Skeletal muscle cell (primary cell): ENCODE measurements around the gene RNF2.
"Not testable (repeated sequence)": the region's sequence is repeated elsewhere in the genome, so short reads cannot be mapped to it uniquely, and the experiment has no call there.

Experiments used
- DNase-seq: peaks from one replicate; pipeline ENCODE4 v3.0.0-alpha.2; 2010; ENCODE audit warnings: low read depth
- H3K4me3 ChIP-seq: 2 replicates; pipeline ENCODE4 v1.5.1; 2011; ENCODE audit warnings: low read depth, mild to moderate bottlenecking, control low read depth, low read length, moderate library complexity

RNF2 gene

DNA sequence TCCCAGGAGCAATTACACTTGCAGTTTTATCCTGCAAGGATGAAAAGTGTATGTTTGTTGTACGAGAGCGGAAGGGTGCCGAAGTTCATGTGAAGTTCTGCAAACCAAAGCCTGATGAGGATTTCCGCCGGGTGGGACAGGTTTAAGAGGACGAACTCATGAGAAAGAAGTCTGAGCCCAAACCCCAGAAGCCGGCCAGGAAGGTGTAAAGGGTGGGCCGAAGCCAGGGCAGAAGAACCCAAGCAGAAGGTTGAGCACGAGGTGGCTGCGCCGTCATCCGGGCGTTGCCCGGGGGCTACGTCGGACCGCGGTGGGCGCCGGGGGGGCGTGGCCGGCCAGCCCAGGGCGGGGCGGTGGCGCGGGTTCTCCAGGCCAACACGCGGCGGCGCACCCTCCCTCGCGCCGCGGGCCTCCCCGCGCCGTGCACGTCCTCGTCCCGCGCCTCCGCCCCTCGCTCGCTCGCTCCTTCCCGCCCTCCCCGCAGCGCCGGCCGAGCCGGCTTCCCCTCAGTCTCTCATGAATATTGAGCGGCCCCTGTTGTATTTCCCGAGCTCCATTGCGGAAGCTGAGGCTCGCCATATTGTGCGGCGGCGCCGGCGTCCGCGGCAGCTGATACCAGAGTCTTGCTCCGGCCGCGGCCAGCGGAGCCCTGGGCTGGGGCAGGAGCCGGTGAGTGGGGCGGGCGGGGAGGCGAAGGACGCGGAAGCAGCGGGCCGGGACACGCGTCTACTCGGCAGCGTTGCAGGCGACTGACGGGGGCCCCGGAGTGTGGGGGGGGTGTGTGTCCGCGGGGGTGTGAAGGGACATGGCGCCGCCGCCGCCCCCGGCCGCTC, at the start of gene RNF2:
TSS of gene RNF2 (plus strand) at position 578 of the 833 bp plus-strand sequence. CDS start 41,996 bp downstream, outside the sequence.
- H3K4me3 ChIP-seq, result peak within 1 kb of the TSS; percentile 92
- DNase-seq, result peak; percentile 52

DNA sequence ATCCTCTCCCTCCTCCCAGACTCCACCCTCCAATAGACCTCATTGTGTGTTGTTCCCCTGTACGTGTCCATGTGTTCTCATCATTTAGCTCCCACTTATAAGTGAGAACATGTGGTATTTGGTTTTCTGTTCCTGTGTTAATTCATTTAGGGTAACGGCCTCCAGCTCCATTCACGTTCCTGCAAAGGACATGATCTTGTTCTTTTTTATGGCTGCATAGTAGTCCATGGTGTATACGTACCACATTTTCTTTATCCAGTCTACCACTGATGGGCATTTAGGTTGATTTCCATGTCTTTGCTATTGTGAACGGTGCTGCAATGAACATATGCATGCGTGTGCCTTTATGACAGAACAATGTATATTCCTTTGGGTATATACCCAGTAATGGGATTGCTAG, 45.4 kb upstream of the RNF2 start:
- not testable (repeated sequence) for DNase-seq, H3K4me3 ChIP-seq

DNA sequence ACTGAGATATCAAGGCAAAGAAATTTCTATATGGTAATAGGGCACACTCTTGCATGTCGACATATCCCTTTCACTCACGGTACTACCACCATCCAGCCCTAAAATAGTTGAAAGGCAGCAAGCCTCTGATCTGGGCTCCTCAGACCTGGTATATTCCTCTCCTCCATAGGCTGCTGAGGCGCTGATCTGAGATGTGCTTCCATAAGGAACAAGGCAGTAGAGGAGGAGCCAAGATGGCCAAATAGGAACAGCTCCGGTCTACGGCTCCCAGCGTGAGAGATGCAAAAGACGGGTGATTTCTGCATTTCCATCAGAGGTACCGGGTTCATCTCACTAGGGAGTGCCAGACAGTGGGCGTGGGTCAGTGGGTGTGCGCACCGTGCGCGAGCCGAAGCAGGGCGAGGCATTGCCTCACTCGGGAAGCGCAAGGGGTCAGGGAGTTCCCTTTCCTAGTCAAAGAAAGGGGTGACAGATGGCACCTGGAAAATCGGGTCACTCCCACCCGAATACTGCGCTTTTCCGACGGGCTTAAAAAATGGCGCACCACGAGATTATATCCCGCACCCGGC, 44.0 kb upstream of the RNF2 start:
- DNase-seq, result not testable (repeated sequence)

DNA sequence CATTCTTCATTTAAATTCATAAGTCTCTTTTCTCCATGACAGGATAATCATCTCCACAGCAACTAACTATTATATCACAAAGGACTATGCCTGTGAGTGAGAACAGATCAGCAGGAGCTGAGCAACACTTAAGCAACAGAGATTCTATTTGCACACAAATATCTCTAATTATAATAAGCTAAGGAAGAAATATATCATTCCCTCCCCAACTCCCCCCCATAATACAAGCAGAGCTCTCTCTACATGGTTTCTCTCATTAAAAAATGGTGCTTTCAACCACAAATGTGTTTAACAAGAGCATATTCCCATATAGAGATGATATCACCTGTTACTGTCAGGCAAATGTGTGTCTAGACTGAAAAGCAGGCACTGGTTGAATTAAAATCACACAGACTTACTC, 36.5 kb upstream of the RNF2 start:
- H3K4me3 ChIP-seq, result no peak overlapping the region
- DNase-seq, result no peak

More for the DNA sequence above, 44.0 kb upstream of the RNF2 start:
- not testable (repeated sequence) for H3K4me3 ChIP-seq

DNA sequence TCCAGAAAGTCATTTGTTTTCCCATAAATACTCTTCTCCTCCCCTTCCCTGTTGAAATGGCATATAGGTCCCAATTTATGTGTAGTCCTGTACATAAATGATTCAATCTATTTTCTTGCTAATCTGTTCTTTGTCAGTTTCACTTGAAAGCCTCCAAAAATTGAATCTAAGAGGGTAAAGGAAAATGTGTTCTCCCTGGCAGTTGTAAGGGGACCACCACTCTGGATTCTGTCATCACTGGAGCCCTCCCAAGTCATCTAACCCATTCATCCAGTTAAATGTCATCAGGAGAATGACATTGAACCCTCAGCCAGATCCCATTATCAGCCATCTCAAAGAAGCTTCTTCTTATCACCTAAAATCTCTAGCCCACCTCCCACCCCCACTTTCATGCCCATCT, 35.0 kb upstream of the RNF2 start:
- no peak for DNase-seq
- no peak overlapping the region for H3K4me3 ChIP-seq

DNA sequence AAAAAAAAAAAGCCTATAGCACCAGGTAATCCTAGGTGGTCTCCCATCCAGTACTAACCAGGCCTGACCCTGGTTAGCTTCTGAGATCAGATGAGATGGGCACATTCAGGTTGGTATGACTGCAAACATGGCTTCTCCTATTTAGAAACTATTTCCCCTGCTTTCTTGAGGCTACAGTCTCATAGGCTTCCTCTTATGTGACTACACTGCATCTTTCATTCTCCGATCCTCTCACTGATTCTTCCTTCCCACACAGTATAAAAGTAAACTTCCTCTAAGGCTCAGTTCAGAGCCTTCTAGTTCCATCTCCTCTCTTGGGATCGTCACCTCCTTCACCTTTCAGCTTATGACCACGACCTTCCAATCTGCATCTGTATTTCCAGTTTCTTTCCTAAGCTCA, 30.4 kb upstream of the RNF2 start:
- H3K4me3 ChIP-seq, result no peak overlapping the region
- no peak for DNase-seq

DNA sequence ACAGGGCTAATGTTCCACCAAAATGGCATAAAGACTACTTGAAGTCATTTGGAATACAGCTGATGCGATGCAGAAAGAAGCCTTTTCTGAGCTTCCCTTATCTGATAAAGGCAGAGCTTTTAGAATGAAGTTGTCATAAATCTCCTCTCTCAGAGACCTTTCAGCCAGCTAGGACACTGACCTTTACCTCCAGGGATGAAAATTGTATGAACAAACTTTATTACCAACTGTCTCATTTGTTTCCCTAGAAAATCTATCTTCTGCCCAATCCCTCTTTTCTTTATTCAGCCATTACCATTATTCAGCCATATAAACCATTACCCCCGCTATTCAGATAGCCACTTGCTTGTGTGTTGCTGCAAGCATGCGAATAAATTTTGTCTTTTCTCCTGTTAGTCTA, 29.7 kb upstream of the RNF2 start:
- DNase-seq, result no peak
- no peak overlapping the region for H3K4me3 ChIP-seq

DNA sequence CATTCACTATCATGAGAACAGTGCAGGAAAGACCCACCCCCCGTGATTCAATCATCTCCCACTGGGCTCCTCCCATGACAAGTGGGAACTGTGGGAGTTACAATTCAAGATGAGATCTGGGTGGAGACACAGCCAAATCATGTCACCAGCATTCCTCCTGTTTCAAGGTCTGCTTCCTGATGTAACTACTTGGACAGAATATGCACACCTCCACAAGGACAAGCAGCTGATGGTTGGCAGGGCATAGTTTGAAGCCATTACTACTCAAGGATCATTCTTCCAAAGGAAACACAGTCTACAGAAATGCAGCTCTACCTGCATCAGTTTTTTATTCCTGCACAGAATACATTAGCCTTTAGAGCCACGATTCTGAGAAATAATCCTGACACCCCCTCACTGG, 28.5 kb upstream of the RNF2 start:
- DNase-seq, result no peak
- no peak overlapping the region for H3K4me3 ChIP-seq

DNA sequence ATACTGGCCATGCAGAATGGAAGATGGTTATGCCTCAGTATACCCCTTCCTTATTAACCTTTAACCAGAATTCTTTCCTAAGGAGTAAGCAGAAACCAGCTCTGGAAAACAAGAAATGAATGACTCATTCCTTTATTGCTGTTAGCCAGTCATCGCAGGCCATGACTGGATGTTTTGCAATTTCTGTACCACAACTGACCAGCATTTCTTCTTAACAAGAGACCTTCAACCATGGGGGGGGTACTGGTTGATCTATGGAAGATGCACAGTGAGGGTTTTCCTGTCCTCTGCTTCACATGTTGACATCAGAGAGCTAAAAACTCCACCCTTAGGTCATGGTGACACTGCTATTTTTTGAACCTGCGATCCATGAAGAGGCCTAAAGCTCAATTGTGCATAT, 28.0 kb upstream of the RNF2 start:
- peak; percentile 82 for DNase-seq
- no peak overlapping the region for H3K4me3 ChIP-seq

DNA sequence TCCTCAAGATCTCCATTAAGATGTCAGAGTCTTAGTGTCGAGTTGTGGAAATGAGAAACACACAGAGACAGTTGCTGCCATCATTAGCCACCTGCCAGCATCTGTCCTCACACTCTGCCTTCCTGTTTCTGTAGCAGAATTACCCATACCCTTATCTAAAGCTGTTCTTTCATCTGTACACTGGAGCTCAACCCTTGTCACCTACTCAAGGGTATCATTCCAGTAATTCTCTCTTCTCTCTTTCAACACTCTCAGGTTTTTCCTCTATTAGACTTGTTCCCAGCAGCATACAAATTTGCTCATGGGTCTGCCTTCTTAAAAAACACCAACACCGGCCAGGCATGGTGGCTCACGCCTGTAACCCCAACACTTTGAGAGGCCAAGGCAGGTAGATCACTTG, 27.4 kb upstream of the RNF2 start:
- no peak overlapping the region for H3K4me3 ChIP-seq
- no peak for DNase-seq

DNA sequence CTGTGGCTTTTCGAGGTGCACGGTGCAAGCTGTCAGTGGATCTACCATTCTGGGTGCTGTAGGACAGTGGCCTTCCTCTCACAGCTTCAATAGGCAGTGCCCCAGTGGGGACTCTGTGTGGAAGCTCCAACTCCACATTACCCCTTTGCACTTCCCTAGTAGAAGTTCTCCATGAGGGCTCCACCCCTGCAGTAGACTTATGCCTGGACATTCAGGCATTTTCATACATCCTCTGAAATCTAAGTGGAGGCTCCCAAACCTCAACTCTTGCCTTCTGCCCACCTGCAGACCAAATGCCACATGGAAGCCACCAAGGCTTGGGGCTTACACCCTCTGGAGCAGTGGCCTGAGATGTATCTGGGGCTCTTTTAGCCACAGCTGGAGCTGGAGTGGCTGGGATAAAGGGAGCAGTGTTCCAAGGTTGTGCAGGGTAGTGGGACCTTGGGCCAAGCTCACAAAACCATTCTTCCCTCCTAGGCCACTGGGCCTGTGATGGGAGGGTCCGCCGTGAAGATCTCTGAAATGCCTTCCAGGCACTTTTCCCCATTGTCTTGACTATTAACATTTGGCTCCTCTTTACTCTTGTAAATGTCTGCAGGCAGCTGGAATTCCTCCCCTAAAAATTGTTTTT, 18.0 kb upstream of the RNF2 start:
- no peak for DNase-seq
- H3K4me3 ChIP-seq, result no peak overlapping the region

DNA sequence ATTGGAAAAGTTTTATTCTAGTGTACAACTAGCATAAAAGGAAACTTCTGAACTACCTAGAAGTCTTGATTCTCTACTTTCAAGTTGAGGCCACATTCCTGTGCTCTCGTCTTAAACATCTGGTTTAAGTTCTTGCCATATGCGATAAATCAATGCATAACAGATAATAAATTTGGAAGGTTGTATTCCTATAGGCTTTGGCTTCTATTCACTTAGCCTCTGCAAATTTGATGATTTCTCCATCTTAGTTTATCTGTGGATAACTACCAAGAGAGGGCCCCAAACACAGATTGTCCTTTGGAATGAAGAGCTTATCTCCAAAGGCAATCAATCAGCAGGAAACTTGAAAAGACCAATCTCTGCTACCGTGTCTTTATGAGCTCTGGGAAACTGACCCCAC, 11.7 kb upstream of the RNF2 start:
- no peak for DNase-seq

DNA sequence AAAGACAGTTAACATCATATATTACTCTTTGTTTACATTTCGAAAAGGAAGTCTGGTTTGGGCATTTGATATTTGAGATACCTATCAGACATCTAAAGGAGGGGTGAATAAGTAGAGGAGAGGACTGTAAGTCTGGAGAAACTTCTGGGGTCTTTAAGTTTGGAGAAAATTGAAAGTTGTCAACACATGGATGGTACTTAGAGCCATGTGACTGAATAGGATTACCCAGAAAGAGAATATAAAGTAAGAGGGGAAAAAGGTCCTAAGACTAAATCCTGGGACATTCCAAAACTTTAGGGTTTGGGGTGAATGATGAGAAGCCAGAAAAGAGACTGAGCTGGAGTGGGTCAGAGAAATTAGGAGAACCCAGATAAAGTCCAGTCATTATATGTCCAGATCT, 10.1 kb upstream of the RNF2 start:
- no peak overlapping the region for H3K4me3 ChIP-seq
- DNase-seq, result no peak

More for the DNA sequence above, 11.7 kb upstream of the RNF2 start:
- H3K4me3 ChIP-seq, result no peak overlapping the region

DNA sequence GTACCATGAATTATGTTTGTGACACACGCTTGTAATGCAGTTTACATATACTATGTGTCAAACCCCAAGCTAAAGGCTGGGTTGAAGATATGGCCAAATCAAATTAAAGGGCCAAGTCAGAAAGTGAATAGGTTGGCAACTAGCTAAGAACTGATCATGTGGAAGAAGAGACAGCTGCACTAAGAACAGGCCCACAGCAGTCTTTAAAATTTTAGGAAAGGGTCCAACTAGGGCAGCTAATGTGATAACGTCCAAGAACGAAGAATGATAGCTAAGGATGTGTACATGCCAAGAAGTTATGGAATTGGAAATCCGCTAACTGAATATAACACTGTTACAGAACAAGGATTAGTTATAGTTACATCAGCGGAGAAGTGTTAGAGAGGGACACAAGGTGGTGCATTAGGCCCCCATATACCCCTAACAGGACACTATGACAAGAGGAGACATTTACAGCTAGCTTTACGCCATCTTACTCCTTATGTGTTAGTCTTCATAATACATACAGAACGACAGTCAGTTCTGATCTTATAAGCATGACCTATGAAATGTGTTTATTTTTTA, 6.5 kb upstream of the RNF2 start:
- H3K4me3 ChIP-seq, result no peak overlapping the region
- no peak for DNase-seq

DNA sequence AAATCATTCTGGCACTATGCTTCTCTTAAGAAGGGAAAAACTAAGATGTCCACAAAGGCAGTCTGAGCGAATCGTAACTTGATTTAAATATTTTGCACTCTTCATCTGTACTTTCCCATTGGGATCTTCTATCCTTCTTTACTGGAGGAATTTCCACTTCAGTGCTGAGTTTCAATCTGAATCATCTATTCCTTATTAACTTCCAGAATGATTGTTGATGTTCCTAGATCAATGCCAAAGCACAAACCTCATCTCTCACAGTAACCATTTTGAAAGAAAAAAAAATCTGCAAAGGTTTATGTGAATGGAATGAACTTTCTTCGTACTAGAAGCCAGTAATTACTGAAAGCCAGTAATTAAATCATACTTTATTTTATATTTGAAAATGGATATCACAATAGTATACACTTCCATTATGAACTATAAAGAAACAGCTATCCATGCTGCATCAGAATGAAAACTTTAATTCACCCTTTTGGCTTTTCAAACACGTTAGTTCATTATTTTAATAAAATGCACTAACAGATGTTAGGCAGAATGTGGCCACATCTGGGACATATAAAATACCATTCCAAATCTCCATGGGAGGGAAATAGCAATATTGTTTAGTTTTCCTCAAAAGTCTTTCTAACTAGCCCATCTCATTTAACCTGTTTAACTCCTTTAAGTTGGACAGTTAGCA, 5.5 kb upstream of the RNF2 start:
- DNase-seq, result no peak
- H3K4me3 ChIP-seq, result no peak overlapping the region

DNA sequence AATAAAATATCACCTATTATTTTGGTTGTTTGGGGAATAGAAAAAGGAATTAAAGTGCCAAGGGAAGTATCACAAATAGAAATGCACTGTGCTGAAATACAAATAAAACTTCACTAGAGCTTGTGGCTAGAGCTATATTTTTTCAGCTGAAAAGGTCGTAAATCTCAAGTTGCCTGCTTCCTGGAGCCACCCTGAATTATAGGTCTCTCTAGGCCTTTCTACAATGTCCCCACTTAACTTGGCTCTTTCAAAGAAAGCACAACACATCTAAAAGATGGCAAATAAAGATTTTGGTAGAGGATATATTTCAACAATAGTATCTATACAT, 5.0 kb upstream of the RNF2 start:
- no peak overlapping the region for H3K4me3 ChIP-seq

DNA sequence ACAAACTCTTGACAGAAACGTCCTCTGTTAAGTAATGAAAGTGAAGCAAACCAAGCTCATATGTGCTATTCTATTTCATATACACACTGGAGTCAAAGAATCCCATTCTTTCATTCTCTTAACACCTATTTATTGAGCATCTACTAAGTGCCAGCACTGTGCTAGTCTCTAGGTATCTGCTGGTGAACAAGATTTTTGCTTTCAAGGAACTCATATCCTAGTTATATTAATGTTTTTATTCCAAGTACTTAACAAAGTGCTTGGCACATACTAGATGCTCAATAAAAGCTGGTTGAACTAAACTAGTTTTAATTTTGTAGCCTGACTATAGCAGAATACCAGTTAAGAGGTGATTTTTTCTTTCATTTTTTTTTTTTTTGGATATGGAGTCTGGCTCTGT, 3.6 kb upstream of the RNF2 start:
- no peak for DNase-seq
- H3K4me3 ChIP-seq, result no peak overlapping the region

More for the DNA sequence above, 5.0 kb upstream of the RNF2 start:
- no peak for DNase-seq

DNA sequence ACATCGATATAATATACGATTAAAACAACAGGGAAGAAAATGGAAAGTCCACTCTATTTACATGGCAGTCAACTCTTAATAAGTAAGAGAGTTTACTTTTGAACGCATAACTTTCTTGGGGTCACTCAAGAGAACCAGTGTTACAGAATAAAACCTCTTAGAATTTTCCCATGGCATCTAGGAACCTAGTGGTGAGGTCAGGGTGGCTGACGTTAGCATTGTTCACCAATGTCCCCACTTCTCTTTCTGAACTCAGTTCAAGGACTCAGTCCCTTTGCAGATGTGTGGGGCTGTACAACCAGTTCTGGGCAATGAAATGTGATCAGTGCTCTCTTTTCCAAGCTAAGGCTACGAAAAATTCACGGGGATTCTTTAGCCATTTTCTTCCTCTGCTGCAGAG, 2.6 kb upstream of the RNF2 start:
- H3K4me3 ChIP-seq, result no peak overlapping the region
- DNase-seq, result no peak

DNA sequence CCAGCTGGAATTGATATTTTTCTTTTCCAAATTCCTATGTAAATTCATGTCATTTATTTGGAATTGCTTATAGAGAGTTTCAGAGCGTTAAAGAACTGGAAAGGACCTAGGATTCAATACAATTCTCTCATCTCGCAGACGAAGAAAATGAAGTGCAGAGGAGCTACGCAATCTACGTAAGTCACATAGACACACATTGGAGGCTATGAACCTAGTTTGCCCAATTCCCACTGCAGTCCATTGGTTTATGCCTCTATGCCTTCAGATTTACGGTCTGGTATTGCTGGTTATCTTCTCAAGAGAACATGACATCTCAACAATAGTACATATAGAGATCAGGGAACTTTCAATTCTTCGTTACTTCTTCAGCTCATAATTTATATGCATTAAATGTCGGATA, 971 bp upstream of the RNF2 start:
- no peak overlapping the region for H3K4me3 ChIP-seq
- DNase-seq, result no peak
